OCI-LY3 (cell line): ENCODE measurements around the gene HCRTR2.

Experiments used
- CTCF ChIP-seq: fragments of 200-600, 300-600 bp; sonication (generic); IDR thresholded peaks from 2 replicates; pipeline ENCODE4 v1.5.1; 2014; ENCODE audit warnings: antibody characterized with exemption, low read length, low read depth
- EZH2phosphoT487 ChIP-seq: fragments of 200-600 bp; shearing (Covaris generic); IDR thresholded peaks from 2 replicates; pipeline ENCODE4 v1.6.1; 2018; ENCODE audit warnings: antibody characterized with exemption, mixed run types, low read depth

DNA sequence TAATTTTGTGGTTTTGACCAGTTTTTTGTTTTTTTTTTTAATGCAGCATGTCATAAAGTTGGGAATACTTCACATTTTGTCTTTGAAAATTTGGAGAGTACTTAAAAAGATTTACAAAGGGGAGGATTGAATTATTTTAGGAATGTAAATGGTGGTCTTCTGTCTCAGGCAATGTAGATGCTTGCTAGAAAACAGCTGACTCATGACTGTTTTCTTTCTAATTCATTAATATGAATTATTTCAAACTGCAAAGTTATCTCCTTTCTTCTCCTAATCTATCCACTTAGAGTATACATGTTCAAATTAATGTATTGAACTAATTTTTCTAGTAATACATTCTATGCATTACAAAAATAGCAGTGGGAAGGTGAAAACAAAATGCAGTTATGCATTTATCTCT is 24.9 kb downstream of the HCRTR2 start:
- no peak for TF ChIP-seq CTCF
- TF ChIP-seq EZH2phosphoT487, result no peak
